NCI-H1417 treated with DMSO at 0.1 percent for 48 hours (cell line): ENCODE measurements around the gene HEPACAM.

Experiments used
- DNase-seq: peaks from one replicate; lab custom pipeline; 2025; lab: John Stamatoyannopoulos, UW

The HEPACAM gene

GRCh38 chr11:124899383-124900145 is 36.3 kb downstream of the HEPACAM start:
- DNase-seq: no peak

- no peak for DNase-seq
Observed at GRCh38 chr11:124898711-124899110, 37.1 kb downstream of the HEPACAM start.

- no peak for DNase-seq
Observed at GRCh38 chr11:124898263-124898680, 37.6 kb downstream of the HEPACAM start.

GRCh38 chr11:124897674-124898262 is 38.1 kb downstream of the HEPACAM start, which contains the start of gene ROBO4:
Gene ROBO4, minus strand, starts transcription at chr11:124897865. Its CDS starts 70 bp downstream, at chr11:124897795.
- no peak for DNase-seq

GRCh38 chr11:124896821-124897391 is 38.9 kb downstream of the HEPACAM start:
- no peak for DNase-seq

- no peak for DNase-seq
Observed at GRCh38 chr11:124896071-124896750, 39.6 kb downstream of the HEPACAM start.

- no peak for DNase-seq
Observed at GRCh38 chr11:124895471-124895971, 40.3 kb downstream of the HEPACAM start.

- no peak for DNase-seq
Observed at GRCh38 chr11:124894606-124895430, 41.0 kb downstream of the HEPACAM start.

- DNase-seq: no peak
Observed at GRCh38 chr11:124893781-124894401, 42.0 kb downstream of the HEPACAM start.

GRCh38 chr11:124892750-124893454 is 42.9 kb downstream of the HEPACAM start:
- DNase-seq: no peak

- DNase-seq: no peak
Observed at GRCh38 chr11:124892146-124892545, 43.7 kb downstream of the HEPACAM start.

- no peak for DNase-seq
Observed at GRCh38 chr11:124891373-124891861, 44.4 kb downstream of the HEPACAM start.

GRCh38 chr11:124890683-124891372 is 45.0 kb downstream of the HEPACAM start:
- no peak for DNase-seq

GRCh38 chr11:124890151-124890550 is 45.7 kb downstream of the HEPACAM start:
- no peak for DNase-seq

- DNase-seq: no peak
Observed at GRCh38 chr11:124889191-124890091, 46.4 kb downstream of the HEPACAM start.

- no peak for DNase-seq
Observed at GRCh38 chr11:124887667-124888013, 48.2 kb downstream of the HEPACAM start.

- no peak for DNase-seq
Observed at GRCh38 chr11:124886978-124887666, 48.7 kb downstream of the HEPACAM start.

- no peak for DNase-seq
Observed at GRCh38 chr11:124886476-124886875, 49.4 kb downstream of the HEPACAM start.
